ENCODE results near the gene GDNF.

Gene GDNF

GRCh38 chr5:37849641-37850040 is 9.8 kb upstream of the GDNF start:
- Histone ChIP-seq H3K27ac (no peak overlapping the region), H3K4me3 (no peak overlapping the region)

GRCh38 chr5:37847978-37848425 is 8.2 kb upstream of the GDNF start:
- no peak overlapping the region for H3K4me3 ChIP-seq
- no peak overlapping the region for H3K27ac ChIP-seq

- Histone ChIP-seq H3K27ac (no peak overlapping the region), H3K4me3 (no peak overlapping the region)
Observed at GRCh38 chr5:37846786-37847310, 7.0 kb upstream of the GDNF start.

- Histone ChIP-seq H3K27ac (no peak overlapping the region), H3K4me3 (no peak overlapping the region)
Observed at GRCh38 chr5:37844009-37844408, 4.2 kb upstream of the GDNF start.

- Histone ChIP-seq H3K27ac (no peak overlapping the region), H3K4me3 (no peak overlapping the region)
Observed at GRCh38 chr5:37842048-37842447, 2.2 kb upstream of the GDNF start.

- Histone ChIP-seq H3K4me3 (no peak overlapping the region), H3K27ac (no peak overlapping the region)
Observed at GRCh38 chr5:37841203-37841602, 1.4 kb upstream of the GDNF start.

GRCh38 chr5:37840053-37841034 is 503 bp upstream of the GDNF start:
- Histone ChIP-seq H3K4me3 (peak overlapping the region; percentile 28 to 42 (median 34)), H3K27ac (peak overlapping the region in 14 of 21 experiments; percentile 18 to 75 (median 40))

- Histone ChIP-seq H3K27ac (peak overlapping the region in 3 of 21 experiments; percentile 23 to 75 (median 55)), H3K4me3 (peak overlapping the region; percentile 28 to 42 (median 34))
Observed at GRCh38 chr5:37838933-37839341, 904 bp downstream of the GDNF start.

GRCh38 chr5:37838152-37838932 is 1.5 kb downstream of the GDNF start:
- Histone ChIP-seq H3K27ac (peak overlapping the region in 1 of 21 experiments; percentile 5), H3K4me3 (peak overlapping the region in 6 of 7 experiments; percentile 21 to 42 (median 32))

GRCh38 chr5:37837414-37838032 is 2.3 kb downstream of the GDNF start:
- peak overlapping the region; percentile 18 to 42 (median 29) for H3K4me3 ChIP-seq
- H3K27ac ChIP-seq = peak overlapping the region in 5 of 21 experiments; percentile 28 to 58 (median 42)

GRCh38 chr5:37836592-37837413 is 3.0 kb downstream of the GDNF start:
- H3K27ac ChIP-seq = peak overlapping the region in 7 of 21 experiments; percentile 4 to 61 (median 42)
- peak overlapping the region; percentile 18 to 42 (median 29) for H3K4me3 ChIP-seq

- Histone ChIP-seq H3K4me3 (peak overlapping the region; percentile 18 to 42 (median 29)), H3K27ac (peak overlapping the region in 2 of 21 experiments; percentile 58 to 61)
Observed at GRCh38 chr5:37836235-37836591, 3.6 kb downstream of the GDNF start.

GRCh38 chr5:37835380-37835973 is 4.4 kb downstream of the GDNF start:
- Histone ChIP-seq H3K4me3 (no peak overlapping the region), H3K27ac (no peak overlapping the region)

GRCh38 chr5:37834542-37835379 is 5.1 kb downstream of the GDNF start:
- Histone ChIP-seq H3K4me3 (no peak overlapping the region), H3K27ac (no peak overlapping the region)

GRCh38 chr5:37833990-37834389 is 5.9 kb downstream of the GDNF start:
- no peak overlapping the region for H3K4me3 ChIP-seq
- H3K27ac ChIP-seq = no peak overlapping the region

GRCh38 chr5:37831821-37832534 is 7.9 kb downstream of the GDNF start:
- no peak overlapping the region for H3K4me3 ChIP-seq
- no peak overlapping the region for H3K27ac ChIP-seq

- H3K27ac ChIP-seq = no peak overlapping the region
- H3K4me3 ChIP-seq = no peak overlapping the region
Observed at GRCh38 chr5:37830348-37830747, 9.5 kb downstream of the GDNF start.

All from skin epidermis (tissue), 12 donors.